NB4 (cell line): ENCODE measurements around the gene SQOR.

ENCODE experiments used
- MAX ChIP-seq: IDR thresholded peaks from 2 replicates; pipeline ENCODE4 v1.6.1; 2011; ENCODE audit warnings: low read depth, low read length
- TF ChIP-seq, protein P1 (sequence below): IDR thresholded peaks from one replicate; pipeline ENCODE4 v1.5.1; 2012; ENCODE audit warnings: low read depth, low read length

GRCh38 chr15:45585069-45585791 lies 49.6 kb upstream of the SQOR start:
- TF ChIP-seq MAX = no peak
- TF ChIP-seq, protein P1, sequence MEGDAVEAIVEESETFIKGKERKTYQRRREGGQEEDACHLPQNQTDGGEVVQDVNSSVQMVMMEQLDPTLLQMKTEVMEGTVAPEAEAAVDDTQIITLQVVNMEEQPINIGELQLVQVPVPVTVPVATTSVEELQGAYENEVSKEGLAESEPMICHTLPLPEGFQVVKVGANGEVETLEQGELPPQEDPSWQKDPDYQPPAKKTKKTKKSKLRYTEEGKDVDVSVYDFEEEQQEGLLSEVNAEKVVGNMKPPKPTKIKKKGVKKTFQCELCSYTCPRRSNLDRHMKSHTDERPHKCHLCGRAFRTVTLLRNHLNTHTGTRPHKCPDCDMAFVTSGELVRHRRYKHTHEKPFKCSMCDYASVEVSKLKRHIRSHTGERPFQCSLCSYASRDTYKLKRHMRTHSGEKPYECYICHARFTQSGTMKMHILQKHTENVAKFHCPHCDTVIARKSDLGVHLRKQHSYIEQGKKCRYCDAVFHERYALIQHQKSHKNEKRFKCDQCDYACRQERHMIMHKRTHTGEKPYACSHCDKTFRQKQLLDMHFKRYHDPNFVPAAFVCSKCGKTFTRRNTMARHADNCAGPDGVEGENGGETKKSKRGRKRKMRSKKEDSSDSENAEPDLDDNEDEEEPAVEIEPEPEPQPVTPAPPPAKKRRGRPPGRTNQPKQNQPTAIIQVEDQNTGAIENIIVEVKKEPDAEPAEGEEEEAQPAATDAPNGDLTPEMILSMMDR = no peak
